Measurements from ENCODE around the gene CAPN14. TPM values are rescaled to one million over a fixed set of nuclear protein-coding genes. Genes with fewer than 3 reads are reported as not detected.
"Not testable (repeated sequence)": the region's sequence is repeated elsewhere in the genome, so short reads cannot be mapped to it uniquely, and the experiment has no call there.

Gene CAPN14
- total and polyA plus RNA-seq, 3 donors from 2014 or later: 0.36 to 1.1 (median 0.47) TPM

GRCh38 chr2:31190188-31190587 is 27.1 kb downstream of the CAPN14 start:
- WGBS, 2 donors: 87 to 90% methylated on average over 1 of the region's 1 CpG
- intact Hi-C loops (cut with DNase I; ENCODE audit: low total_unique reads): no loop called here
- no peak for DNase-seq

GRCh38 chr2:31189141-31189540 is 28.2 kb downstream of the CAPN14 start:
- no peak for TF ChIP-seq CTCF (IDR thresholded peaks at IDR 0.05)
- TF ChIP-seq POLR2A (IDR thresholded peaks at IDR 0.05): no peak
- no peak for DNase-seq
- no peaks in the 10 kb centered on the region for H3K4me1 ChIP-seq
- intact Hi-C loops (cut with DNase I; ENCODE audit: low total_unique reads): no loop called here
- WGBS, 2 donors: 81 to 95% methylated on average over 4 of the region's 4 CpGs
- H3K4me3 ChIP-seq: no peak overlapping the region
- no peaks in the 10 kb centered on the region for H3K9me3 ChIP-seq
- H3K36me3 ChIP-seq (ENCODE audit: low read depth, missing control alignments): no peaks in the 10 kb centered on the region
- H3K27me3 ChIP-seq: no peaks in the 10 kb centered on the region
- no peak overlapping the region for H3K27ac ChIP-seq

More at GRCh38 chr2:31190188-31190587, 27.1 kb downstream of the CAPN14 start:
- Histone ChIP-seq H3K4me1 (no peaks in the 10 kb centered on the region), H3K9me3 (no peaks in the 10 kb centered on the region), H3K27me3 (no peaks in the 10 kb centered on the region), H3K4me3 (no peak overlapping the region), H3K36me3 (ENCODE audit: low read depth, missing control alignments) (no peaks in the 10 kb centered on the region), H3K27ac (no peak overlapping the region)
- TF ChIP-seq POLR2A (IDR thresholded peaks at IDR 0.05) (no peak), CTCF (IDR thresholded peaks at IDR 0.05) (no peak)

- intact Hi-C loops (cut with DNase I; ENCODE audit: low total_unique reads): no loop called here
- no peaks in the 10 kb centered on the region for H3K4me1 ChIP-seq
- no peaks in the 10 kb centered on the region for H3K27me3 ChIP-seq
- H3K4me3 ChIP-seq: no peak overlapping the region
- H3K9me3 ChIP-seq: no peaks in the 10 kb centered on the region
- WGBS, 2 donors: 55 to 60% methylated on average over 5 of the region's 5 CpGs
- H3K36me3 ChIP-seq (ENCODE audit: low read depth, missing control alignments): no peaks in the 10 kb centered on the region
- no peak for DNase-seq
- TF ChIP-seq CTCF (IDR thresholded peaks at IDR 0.05): no peak
- TF ChIP-seq POLR2A (IDR thresholded peaks at IDR 0.05): no peak
- no peak overlapping the region for H3K27ac ChIP-seq
Observed at GRCh38 chr2:31188131-31188530, 29.2 kb downstream of the CAPN14 start.

- 87 to 89% methylated on average over 4 of the region's 4 CpGs for WGBS, 2 donors
- intact Hi-C loops (cut with DNase I; ENCODE audit: low total_unique reads): no loop called here
- no peak for TF ChIP-seq CTCF (IDR thresholded peaks at IDR 0.05)
- no peak for TF ChIP-seq POLR2A (IDR thresholded peaks at IDR 0.05)
- Histone ChIP-seq H3K4me1 (no peaks in the 10 kb centered on the region), H3K27ac (no peak overlapping the region), H3K27me3 (no peaks in the 10 kb centered on the region), H3K9me3 (no peaks in the 10 kb centered on the region), H3K4me3 (no peak overlapping the region), H3K36me3 (ENCODE audit: low read depth, missing control alignments) (no peaks in the 10 kb centered on the region)
- DNase-seq: no peak
Observed at GRCh38 chr2:31187166-31187565, 30.1 kb downstream of the CAPN14 start.

- H3K27ac ChIP-seq; H3K27me3 ChIP-seq; H3K4me3 ChIP-seq; H3K36me3 ChIP-seq (ENCODE audit: low read depth, missing control alignments); DNase-seq; intact Hi-C loops (cut with DNase I; ENCODE audit: low total_unique reads); H3K9me3 ChIP-seq; H3K4me1 ChIP-seq: not testable (repeated sequence)
- WGBS, 2 donors: 96 to 98% methylated on average over 7 of the region's 7 CpGs
Observed at GRCh38 chr2:31183973-31184372, 33.3 kb downstream of the CAPN14 start.

Measured in testis (tissue), 3 donors.